Measurements from ENCODE around the gene DRAXIN.

- no peak for TF ChIP-seq EZH2 (IDR thresholded peaks at IDR 0.05)
- TF ChIP-seq POLR2AphosphoS5 (IDR thresholded peaks at IDR 0.05; ENCODE audit: borderline replicate concordance, low read depth, low read length), result no peak
Measured at GRCh38 chr1:11690397-11691301, 861 bp upstream of the DRAXIN start.

All from SK-N-MC (cell line).